Measurements from ENCODE around the gene RUNX1.

The RUNX1 gene

GRCh38 chr21:34981791-34982190, 67.3 kb downstream of the RUNX1 start:
- Histone ChIP-seq H3K79me2 (ENCODE audit: control insufficient read depth, insufficient read depth, low read length, poor library complexity) (no peaks in the 10 kb centered on the region), H3K14ac (ENCODE audit: low read length) (no peak overlapping the region), H3K9ac (ENCODE audit: low read length) (no peak overlapping the region), H3K4me3 (ENCODE audit: low read depth, low read length) (no peak overlapping the region), H4K12ac (ENCODE audit: low read depth, low read length) (no peak overlapping the region), H3K79me1 (ENCODE audit: low read length) (peaks cover 4% of the 10 kb centered on the region), H3K4me2 (ENCODE audit: low read length) (no peak overlapping the region), H2BK120ac (ENCODE audit: insufficient read depth, low read length, poor library complexity) (no peak overlapping the region), H3K27ac (ENCODE audit: low read depth, low read length) (no peak overlapping the region), H3K27me3 (ENCODE audit: insufficient read depth, low read length) (no peaks in the 10 kb centered on the region), H2BK5ac (ENCODE audit: low read depth, low read length, poor library complexity) (no peak overlapping the region), H2BK12ac (ENCODE audit: low read length) (no peak overlapping the region), H3K18ac (ENCODE audit: low read length) (no peak overlapping the region), H3K4ac (ENCODE audit: low read depth, low read length) (no peak overlapping the region), H3K23ac (ENCODE audit: low read length) (no peak overlapping the region), H2AK5ac (ENCODE audit: low read length) (no peak overlapping the region), H4K91ac (ENCODE audit: low read depth, low read length) (no peak overlapping the region), H4K8ac (ENCODE audit: low read depth, low read length) (no peak overlapping the region), H2AFZ (ENCODE audit: insufficient read depth, low read length, poor library complexity) (no peak overlapping the region), H3K9me3 (ENCODE audit: insufficient read depth, low read depth, low read length) (no peaks in the 10 kb centered on the region), H3K4me1 (ENCODE audit: control insufficient read depth in 1 of 2, insufficient read depth in 2 of 2, low read length in 2 of 2) (peaks cover 0 to 3% of the 10 kb centered on the region in 2 experiments), H3K36me3 (ENCODE audit: control insufficient read depth in 1 of 2, insufficient read depth in 2 of 2, low read length in 2 of 2) (no peaks in the 10 kb centered on the region)
- no peak for DNase-seq
- WGBS (ENCODE audit: extremely low coverage, insufficient coverage, insufficient read length) = no CpG with 5 or more reads among the region's 7 CpGs

DNA sequence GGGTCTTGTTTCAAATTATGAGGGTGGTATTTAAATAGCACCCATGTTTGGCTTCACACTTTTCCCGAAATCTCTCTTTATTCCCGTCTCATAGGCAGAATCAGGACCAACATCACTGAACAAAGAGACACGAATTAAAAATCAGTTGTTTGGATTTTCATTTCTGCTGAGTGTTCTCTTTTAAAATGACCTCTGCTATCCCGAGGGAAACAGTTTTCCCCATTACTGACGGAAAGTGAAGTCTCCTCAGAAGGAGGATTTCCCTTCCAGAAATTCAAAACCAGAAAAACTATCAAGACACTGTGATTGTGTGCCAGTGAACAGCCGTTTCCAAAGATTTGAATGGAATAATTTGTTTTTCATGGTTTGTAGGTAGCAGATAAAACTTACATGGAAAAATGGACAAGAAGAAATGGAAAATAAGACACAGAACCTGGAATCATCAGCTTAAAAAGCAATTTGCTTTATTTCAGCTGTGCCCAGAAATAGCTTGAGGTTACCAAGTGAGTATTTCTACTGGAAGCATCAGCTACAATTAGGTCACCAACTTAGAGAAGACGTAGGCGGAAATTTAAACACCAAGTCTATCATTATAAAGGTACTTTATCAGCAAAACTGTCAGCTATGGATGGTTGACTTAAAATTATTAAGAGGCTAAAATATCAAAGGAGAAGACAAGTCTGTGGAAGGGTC, 68.5 kb downstream of the RUNX1 start:
- Histone ChIP-seq H3K14ac (ENCODE audit: low read length) (no peak overlapping the region), H2BK12ac (ENCODE audit: low read length) (no peak overlapping the region), H3K9me3 (ENCODE audit: insufficient read depth, low read depth, low read length) (no peaks in the 10 kb centered on the region), H2BK5ac (ENCODE audit: low read depth, low read length, poor library complexity) (no peak overlapping the region), H3K23ac (ENCODE audit: low read length) (no peak overlapping the region), H3K9ac (ENCODE audit: low read length) (no peak overlapping the region), H3K4me3 (ENCODE audit: low read depth, low read length) (no peak overlapping the region), H4K12ac (ENCODE audit: low read depth, low read length) (no peak overlapping the region), H3K36me3 (ENCODE audit: control insufficient read depth in 1 of 2, insufficient read depth in 2 of 2, low read length in 2 of 2) (no peaks in the 10 kb centered on the region), H4K91ac (ENCODE audit: low read depth, low read length) (no peak overlapping the region), H2AFZ (ENCODE audit: insufficient read depth, low read length, poor library complexity) (no peak overlapping the region), H3K27me3 (ENCODE audit: insufficient read depth, low read length) (no peaks in the 10 kb centered on the region), H3K79me1 (ENCODE audit: low read length) (no peaks in the 10 kb centered on the region), H3K4ac (ENCODE audit: low read depth, low read length) (no peak overlapping the region), H2AK5ac (ENCODE audit: low read length) (no peak overlapping the region), H3K18ac (ENCODE audit: low read length) (no peak overlapping the region), H3K4me1 (ENCODE audit: control insufficient read depth in 1 of 2, insufficient read depth in 2 of 2, low read length in 2 of 2) (no peaks in the 10 kb centered on the region), H2BK120ac (ENCODE audit: insufficient read depth, low read length, poor library complexity) (no peak overlapping the region), H3K27ac (ENCODE audit: low read depth, low read length) (no peak overlapping the region), H3K4me2 (ENCODE audit: low read length) (no peak overlapping the region), H4K8ac (ENCODE audit: low read depth, low read length) (no peak overlapping the region), H3K79me2 (ENCODE audit: control insufficient read depth, insufficient read depth, low read length, poor library complexity) (no peaks in the 10 kb centered on the region)
- no CpG with 5 or more reads among the region's 8 CpGs for WGBS (ENCODE audit: extremely low coverage, insufficient coverage, insufficient read length)
- no peak for DNase-seq

- H4K8ac ChIP-seq (ENCODE audit: low read depth, low read length) = no peak overlapping the region
- WGBS (ENCODE audit: extremely low coverage, insufficient coverage, insufficient read length) = no CpG with 5 or more reads among the region's 4 CpGs
- H3K27me3 ChIP-seq (ENCODE audit: insufficient read depth, low read length) = no peaks in the 10 kb centered on the region
- H2BK5ac ChIP-seq (ENCODE audit: low read depth, low read length, poor library complexity) = no peak overlapping the region
- no peak overlapping the region for H3K9ac ChIP-seq (ENCODE audit: low read length)
- no peak overlapping the region for H2BK12ac ChIP-seq (ENCODE audit: low read length)
- H3K14ac ChIP-seq (ENCODE audit: low read length) = no peak overlapping the region
- no peak overlapping the region for H3K18ac ChIP-seq (ENCODE audit: low read length)
- H3K4me1 ChIP-seq (ENCODE audit: control insufficient read depth in 1 of 2, insufficient read depth in 2 of 2, low read length in 2 of 2) = no peaks in the 10 kb centered on the region
- H4K12ac ChIP-seq (ENCODE audit: low read depth, low read length) = no peak overlapping the region
- DNase-seq = no peak
- H3K79me2 ChIP-seq (ENCODE audit: control insufficient read depth, insufficient read depth, low read length, poor library complexity) = no peaks in the 10 kb centered on the region
- no peak overlapping the region for H2AFZ ChIP-seq (ENCODE audit: insufficient read depth, low read length, poor library complexity)
- no peak overlapping the region for H3K4ac ChIP-seq (ENCODE audit: low read depth, low read length)
- no peak overlapping the region for H3K23ac ChIP-seq (ENCODE audit: low read length)
- H3K27ac ChIP-seq (ENCODE audit: low read depth, low read length) = no peak overlapping the region
- no peak overlapping the region for H3K4me3 ChIP-seq (ENCODE audit: low read depth, low read length)
- H3K4me2 ChIP-seq (ENCODE audit: low read length) = no peak overlapping the region
- H4K91ac ChIP-seq (ENCODE audit: low read depth, low read length) = no peak overlapping the region
- H3K79me1 ChIP-seq (ENCODE audit: low read length) = no peaks in the 10 kb centered on the region
- H3K36me3 ChIP-seq (ENCODE audit: control insufficient read depth in 1 of 2, insufficient read depth in 2 of 2, low read length in 2 of 2) = no peaks in the 10 kb centered on the region
- no peak overlapping the region for H2BK120ac ChIP-seq (ENCODE audit: insufficient read depth, low read length, poor library complexity)
- H3K9me3 ChIP-seq (ENCODE audit: insufficient read depth, low read depth, low read length) = no peaks in the 10 kb centered on the region
- H2AK5ac ChIP-seq (ENCODE audit: low read length) = no peak overlapping the region
Observed at GRCh38 chr21:34979383-34979782, 69.7 kb downstream of the RUNX1 start.

DNA sequence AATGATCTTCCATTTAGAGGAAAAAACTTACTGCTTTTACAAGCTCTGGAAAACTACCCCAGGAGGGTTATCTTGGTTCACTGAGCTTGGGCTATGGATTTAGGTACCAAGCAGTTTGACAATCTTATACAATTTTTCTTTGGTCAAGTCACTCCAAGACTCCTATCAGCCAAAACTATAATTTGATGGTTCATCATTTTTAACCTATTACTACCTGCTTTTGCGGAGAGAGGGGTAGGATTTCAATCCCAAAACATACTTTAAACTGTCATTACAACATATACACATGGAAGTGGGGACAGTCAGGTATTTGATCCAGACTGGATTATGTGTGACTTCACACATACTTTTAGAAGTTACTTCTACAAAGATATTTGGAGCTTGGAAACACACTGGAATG, 71.8 kb downstream of the RUNX1 start:
- H4K8ac ChIP-seq (ENCODE audit: low read depth, low read length) = no peak overlapping the region
- no peaks in the 10 kb centered on the region for H3K79me1 ChIP-seq (ENCODE audit: low read length)
- no peak for DNase-seq
- H3K9ac ChIP-seq (ENCODE audit: low read length) = no peak overlapping the region
- no peaks in the 10 kb centered on the region for H3K9me3 ChIP-seq (ENCODE audit: insufficient read depth, low read depth, low read length)
- H3K79me2 ChIP-seq (ENCODE audit: control insufficient read depth, insufficient read depth, low read length, poor library complexity) = no peaks in the 10 kb centered on the region
- no peak overlapping the region for H4K12ac ChIP-seq (ENCODE audit: low read depth, low read length)
- no peak overlapping the region for H3K18ac ChIP-seq (ENCODE audit: low read length)
- H4K91ac ChIP-seq (ENCODE audit: low read depth, low read length) = no peak overlapping the region
- H3K27me3 ChIP-seq (ENCODE audit: insufficient read depth, low read length) = no peaks in the 10 kb centered on the region
- no peak overlapping the region for H2BK120ac ChIP-seq (ENCODE audit: insufficient read depth, low read length, poor library complexity)
- no peaks in the 10 kb centered on the region for H3K4me1 ChIP-seq (ENCODE audit: control insufficient read depth in 1 of 2, insufficient read depth in 2 of 2, low read length in 2 of 2)
- no peaks in the 10 kb centered on the region for H3K36me3 ChIP-seq (ENCODE audit: control insufficient read depth in 1 of 2, insufficient read depth in 2 of 2, low read length in 2 of 2)
- no peak overlapping the region for H2AK5ac ChIP-seq (ENCODE audit: low read length)
- H3K14ac ChIP-seq (ENCODE audit: low read length) = no peak overlapping the region
- no peak overlapping the region for H3K4me2 ChIP-seq (ENCODE audit: low read length)
- no CpG with 5 or more reads among the region's 1 CpG for WGBS (ENCODE audit: extremely low coverage, insufficient coverage, insufficient read length)
- no peak overlapping the region for H2AFZ ChIP-seq (ENCODE audit: insufficient read depth, low read length, poor library complexity)
- H3K27ac ChIP-seq (ENCODE audit: low read depth, low read length) = no peak overlapping the region
- no peak overlapping the region for H2BK5ac ChIP-seq (ENCODE audit: low read depth, low read length, poor library complexity)
- H3K4me3 ChIP-seq (ENCODE audit: low read depth, low read length) = no peak overlapping the region
- H3K23ac ChIP-seq (ENCODE audit: low read length) = no peak overlapping the region
- H2BK12ac ChIP-seq (ENCODE audit: low read length) = no peak overlapping the region
- H3K4ac ChIP-seq (ENCODE audit: low read depth, low read length) = no peak overlapping the region
